ENCODE data around the gene EHD3.

Gene EHD3

GRCh38 chr2:31296641-31297287 lies 62.8 kb downstream of the EHD3 start:
- DNase-seq: no peak

- no peak for DNase-seq
Measured at GRCh38 chr2:31297751-31298150, 63.8 kb downstream of the EHD3 start.

- DNase-seq: no peak
Measured at GRCh38 chr2:31299547-31299946, 65.6 kb downstream of the EHD3 start.

GRCh38 chr2:31300309-31300708 lies 66.4 kb downstream of the EHD3 start:
- no peak for DNase-seq

DNA sequence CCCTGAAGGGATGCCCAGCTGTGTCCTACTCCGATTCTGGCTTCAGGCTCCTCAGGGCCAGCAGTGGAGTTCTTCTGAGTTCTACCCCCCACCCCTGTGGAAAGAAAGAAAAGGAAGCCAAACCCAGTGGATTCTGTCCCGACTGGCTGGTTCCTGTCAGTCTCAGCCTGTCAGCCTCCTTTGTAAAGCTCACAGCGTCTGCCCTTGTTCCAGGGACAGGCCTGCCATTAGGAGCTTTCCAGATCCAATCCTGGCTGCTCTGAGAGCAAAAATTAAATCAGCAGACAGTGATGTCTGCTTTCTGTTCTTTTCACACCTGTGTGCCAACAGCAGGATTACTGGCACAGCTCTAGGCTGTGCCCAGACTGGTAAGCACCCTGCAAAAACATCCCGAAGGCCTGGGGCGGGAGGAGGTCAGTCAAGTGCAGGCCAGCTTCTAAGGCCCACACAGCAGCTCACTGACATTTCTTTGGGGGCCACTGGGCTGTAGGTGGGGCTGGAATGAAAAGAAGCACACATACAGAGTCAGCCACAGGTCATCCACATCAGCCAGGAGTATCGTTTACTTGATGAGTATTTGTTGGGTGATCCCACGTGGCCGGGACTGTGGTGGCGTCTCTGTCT lies 69.1 kb downstream of the EHD3 start:
- DNase-seq: no peak

DNA sequence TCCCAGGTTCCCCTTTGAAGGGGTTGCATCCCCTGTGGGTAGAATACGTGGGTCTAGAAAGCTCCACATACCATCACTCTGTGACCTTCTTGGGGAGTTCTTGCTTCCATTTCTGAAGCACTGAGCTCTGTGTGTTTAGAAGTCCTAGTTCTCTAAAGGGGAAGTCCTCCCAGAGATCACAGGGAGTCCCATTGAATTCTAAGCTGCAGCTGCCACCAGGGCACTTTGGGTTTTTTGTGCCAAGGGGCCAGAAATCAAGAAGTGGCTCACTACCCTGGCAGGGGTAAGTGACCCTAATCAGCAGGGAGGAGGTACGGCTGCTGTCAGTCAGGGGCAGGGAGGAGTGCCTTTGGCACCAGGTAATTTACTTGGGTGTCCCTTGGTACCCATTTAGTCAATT lies 70.9 kb downstream of the EHD3 start:
- DNase-seq: no peak

GRCh38 chr2:31312898-31313297 lies 78.9 kb downstream of the EHD3 start:
- no peak for DNase-seq

DNA sequence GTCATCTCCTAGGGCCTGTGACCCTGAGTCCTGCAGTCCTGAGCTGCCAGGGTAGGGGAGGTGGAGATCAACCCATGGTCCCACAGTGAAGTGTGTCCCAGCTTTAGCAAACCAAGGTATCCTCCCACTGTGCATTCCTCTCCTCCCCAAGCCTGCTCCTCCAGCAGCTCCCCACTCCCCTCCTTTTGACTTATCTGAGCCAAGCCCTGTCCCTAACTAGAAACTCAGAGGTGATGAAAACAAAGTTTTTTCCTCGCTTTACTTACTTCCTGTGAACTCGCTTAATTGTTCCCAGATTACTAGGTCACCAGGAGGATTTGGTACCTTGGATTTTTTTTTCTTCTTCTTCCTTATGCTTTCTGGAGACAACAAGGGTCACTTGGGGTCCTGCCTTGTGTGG lies 80.8 kb downstream of the EHD3 start:
- no peak for DNase-seq

DNA sequence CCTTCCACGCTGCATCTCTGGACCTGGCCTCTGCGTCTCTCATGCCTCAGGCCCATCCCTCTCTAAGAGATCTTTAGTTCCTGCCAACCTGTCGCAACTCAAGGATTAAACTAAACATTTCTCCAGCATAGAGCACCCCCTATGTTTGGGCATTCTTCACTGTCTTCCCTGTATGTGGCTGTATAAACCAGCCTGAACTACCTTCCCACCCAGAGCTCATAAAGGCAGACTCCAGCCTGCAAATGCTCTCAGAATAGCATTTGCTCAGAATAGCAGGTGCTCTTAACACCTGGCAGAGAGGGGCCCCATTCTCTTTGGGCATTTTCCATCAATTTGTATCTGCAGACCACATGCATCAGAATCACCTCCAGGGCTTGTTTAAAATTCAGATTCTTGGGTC lies 83.4 kb downstream of the EHD3 start:
- no peak for DNase-seq

DNA sequence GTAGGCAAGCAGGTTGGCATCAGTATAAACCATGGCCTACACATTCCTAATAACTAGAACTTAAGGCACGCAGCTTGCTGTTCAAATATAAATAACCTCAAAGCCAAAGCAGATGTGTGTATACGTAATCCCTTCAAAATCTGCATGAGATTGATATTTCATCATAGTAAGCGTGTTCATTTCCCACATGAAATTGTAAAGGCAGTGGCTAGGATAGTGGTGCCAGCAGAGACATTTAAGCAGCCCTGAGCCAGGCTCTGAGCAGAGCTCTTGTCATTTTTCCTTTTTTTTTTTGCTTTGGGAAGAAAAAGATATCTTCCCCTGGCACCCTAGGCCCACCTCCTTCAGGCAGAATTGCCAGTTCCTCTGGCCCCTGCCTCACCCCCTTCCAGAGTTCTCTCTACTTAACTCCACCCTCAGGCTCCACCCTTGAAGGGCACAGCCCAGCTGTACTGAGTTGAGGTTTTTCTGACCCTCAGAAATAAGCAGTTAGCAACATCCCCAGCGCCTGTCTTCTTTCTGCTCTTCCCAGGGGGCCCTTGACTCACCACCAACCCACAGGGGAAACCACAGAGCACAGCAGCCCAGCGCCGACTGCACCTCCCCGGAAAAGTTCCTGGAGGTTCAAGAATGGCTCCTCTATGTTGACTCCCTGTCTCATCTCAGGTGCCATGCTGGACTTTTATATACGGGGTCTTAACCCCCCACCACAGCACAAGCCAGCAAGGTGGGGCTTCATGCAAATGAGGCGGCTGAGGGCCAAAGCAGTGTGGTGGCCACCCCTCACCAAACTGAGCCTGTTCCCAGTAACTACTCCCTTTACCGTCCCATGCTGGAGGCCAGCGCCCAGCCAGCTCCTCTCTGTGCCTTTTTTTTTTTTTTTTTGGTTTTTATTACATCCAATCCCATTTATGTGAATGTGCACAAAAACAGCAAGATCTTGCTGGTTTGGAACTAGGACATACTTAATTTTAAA lies 84.7 kb downstream of the EHD3 start:
- no peak for DNase-seq

Data from activated CD4-positive, alpha-beta T cell treated with anti-CD3 and anti-CD28 coated beads for 1 hour (primary cell).